Loucy (cell line): ENCODE data around the gene PREX1.

Experiments
- H2AFZ ChIP-seq: fragments of 200-600 bp; sonication (generic); 2 replicates; pipeline ENCODE4 v1.6.0; 2016; ENCODE audit warnings: antibody characterized with exemption, mild to moderate bottlenecking, low read length, moderate library complexity
- H3F3A ChIP-seq: fragments of 200-600 bp; 2 replicates; pipeline ENCODE4 v1.6.0; 2016; ENCODE audit warnings: antibody characterized with exemption, low read depth, mild to moderate bottlenecking
- H3K27me3 ChIP-seq: fragments of 200-600 bp; sonication (generic); 2 replicates; pipeline ENCODE4 v1.6.1; 2014; ENCODE audit warnings: low read length, mild to moderate bottlenecking; ENCODE audit not compliant: insufficient read depth, poor library complexity, severe bottlenecking
- H3K36me3 ChIP-seq: fragments of 200-600 bp; sonication (generic); 2 replicates; pipeline ENCODE4 v1.6.1; 2016; ENCODE audit warnings: low read length; ENCODE audit not compliant: insufficient read depth
- H3K4me1 ChIP-seq: fragments of 200-600 bp; sonication (generic); 2 replicates; pipeline ENCODE4 v1.5.1; 2014; ENCODE audit warnings: low read length, mild to moderate bottlenecking; ENCODE audit not compliant: insufficient read depth, poor library complexity, severe bottlenecking
- H3K4me2 ChIP-seq: fragments of 200-600 bp; sonication (generic); 2 replicates; pipeline ENCODE4 v1.6.0; 2014; ENCODE audit warnings: antibody characterized with exemption, low read length, low read depth, mild to moderate bottlenecking; ENCODE audit not compliant: poor library complexity, severe bottlenecking
- H3K4me3 ChIP-seq: fragments of 200-600 bp; sonication (generic); 2 replicates; pipeline ENCODE4 v1.5.1; 2014; ENCODE audit warnings: low read length, mild to moderate bottlenecking, mixed read lengths; ENCODE audit not compliant: poor library complexity, severe bottlenecking
- H3K79me2 ChIP-seq: fragments of 200-600 bp; sonication (generic); 2 replicates; pipeline ENCODE4 v1.6.1; 2014; ENCODE audit warnings: low read length; ENCODE audit not compliant: insufficient read depth
- H3K9ac ChIP-seq: fragments of 200-600 bp; sonication (generic); 2 replicates; pipeline ENCODE4 v1.6.0; 2014; ENCODE audit warnings: mild to moderate bottlenecking, low read depth, low read length, moderate library complexity; ENCODE audit not compliant: poor library complexity, severe bottlenecking
- H3K9me2 ChIP-seq: fragments of 200-600 bp; sonication (generic); replicated peaks from 2 replicates; pipeline ENCODE4 v1.6.1; 2016; ENCODE audit warnings: low read depth, low read length, mixed read lengths
- H3K9me3 ChIP-seq: fragments of 200-600 bp; sonication (generic); 2 replicates; pipeline ENCODE4 v1.6.1; 2014; ENCODE audit warnings: mild to moderate bottlenecking, antibody characterized with exemption, low read length, low read depth; ENCODE audit not compliant: insufficient read depth
- H4K20me1 ChIP-seq: fragments of 200-600 bp; sonication (generic); 2 replicates; pipeline ENCODE4 v1.6.0; 2014; ENCODE audit warnings: antibody characterized with exemption, low read length, mild to moderate bottlenecking; ENCODE audit not compliant: insufficient read depth, poor library complexity, severe bottlenecking
- CTCF ChIP-seq: fragments of 200-600 bp; sonication (generic); conservative IDR thresholded peaks from 2 replicates; pipeline ENCODE4 v1.5.1; 2014; ENCODE audit warnings: mild to moderate bottlenecking, antibody characterized with exemption, low read length
- EZH2phosphoT487 ChIP-seq: fragments of 200-600 bp; IDR thresholded peaks from 2 replicates; pipeline ENCODE4 v1.6.1; 2018; ENCODE audit warnings: antibody characterized with exemption, mild to moderate bottlenecking, moderate library complexity, borderline replicate concordance

Gene PREX1

GRCh38 chr20:48815537-48815936 is 12.3 kb downstream of the PREX1 start:
- TF ChIP-seq CTCF (no peak), EZH2phosphoT487 (no peak)
- Histone ChIP-seq H3K36me3 (no peaks in the 10 kb centered on the region), H3K79me2 (peaks cover 86% of the 10 kb centered on the region), H4K20me1 (no peaks in the 10 kb centered on the region), H3K9me2 (no peaks in the 10 kb centered on the region), H3K4me3 (no peak overlapping the region), H2AFZ (no peak overlapping the region), H3K9ac (no peak overlapping the region), H3K9me3 (no peaks in the 10 kb centered on the region), H3K4me1 (peaks cover 70% of the 10 kb centered on the region), H3K27me3 (no peaks in the 10 kb centered on the region), H3F3A (peaks cover 5% of the 10 kb centered on the region; the same call in 1 of the 2 replicates), H3K4me2 (no peak overlapping the region)

GRCh38 chr20:48814633-48815032 is 13.2 kb downstream of the PREX1 start:
- Histone ChIP-seq H3K79me2 (peaks cover 86% of the 10 kb centered on the region), H3K36me3 (no peaks in the 10 kb centered on the region), H3K9me3 (no peaks in the 10 kb centered on the region), H3K27me3 (no peaks in the 10 kb centered on the region), H3K4me1 (peaks cover 66% of the 10 kb centered on the region), H3K9ac (no peak overlapping the region), H4K20me1 (no peaks in the 10 kb centered on the region), H3F3A (peaks cover 5% of the 10 kb centered on the region; the same call in 1 of the 2 replicates), H3K4me3 (no peak overlapping the region), H3K9me2 (no peaks in the 10 kb centered on the region), H2AFZ (no peak overlapping the region), H3K4me2 (no peak overlapping the region)
- TF ChIP-seq EZH2phosphoT487 (no peak), CTCF (no peak)

- Histone ChIP-seq H3K9me3 (no peaks in the 10 kb centered on the region), H3K4me2 (no peak overlapping the region), H2AFZ (no peak overlapping the region), H3K4me1 (peaks cover 63% of the 10 kb centered on the region), H3F3A (peaks cover 5% of the 10 kb centered on the region; the same call in 1 of the 2 replicates), H3K36me3 (no peaks in the 10 kb centered on the region), H3K4me3 (no peak overlapping the region), H3K79me2 (peaks cover 86% of the 10 kb centered on the region), H3K9me2 (no peaks in the 10 kb centered on the region), H3K9ac (no peak overlapping the region), H3K27me3 (no peaks in the 10 kb centered on the region), H4K20me1 (no peaks in the 10 kb centered on the region)
- TF ChIP-seq EZH2phosphoT487 (no peak), CTCF (no peak)
Measured at GRCh38 chr20:48813930-48814546, 13.8 kb downstream of the PREX1 start.
